HG02981 (cell line): Measurements from ENCODE around the gene GNG8.
"Not testable (repeated sequence)": the region's sequence is repeated elsewhere in the genome, so short reads cannot be mapped to it uniquely, and the experiment has no call there.

Source experiments
- ATAC-seq: cut with Tn5 transposase; IDR thresholded peaks from one replicate; pipeline ENCODE4 v1.9.1; 2021; ENCODE audit warnings: mild to moderate bottlenecking, moderate library complexity; ENCODE audit not compliant: unreplicated experiment

Gene GNG8

DNA sequence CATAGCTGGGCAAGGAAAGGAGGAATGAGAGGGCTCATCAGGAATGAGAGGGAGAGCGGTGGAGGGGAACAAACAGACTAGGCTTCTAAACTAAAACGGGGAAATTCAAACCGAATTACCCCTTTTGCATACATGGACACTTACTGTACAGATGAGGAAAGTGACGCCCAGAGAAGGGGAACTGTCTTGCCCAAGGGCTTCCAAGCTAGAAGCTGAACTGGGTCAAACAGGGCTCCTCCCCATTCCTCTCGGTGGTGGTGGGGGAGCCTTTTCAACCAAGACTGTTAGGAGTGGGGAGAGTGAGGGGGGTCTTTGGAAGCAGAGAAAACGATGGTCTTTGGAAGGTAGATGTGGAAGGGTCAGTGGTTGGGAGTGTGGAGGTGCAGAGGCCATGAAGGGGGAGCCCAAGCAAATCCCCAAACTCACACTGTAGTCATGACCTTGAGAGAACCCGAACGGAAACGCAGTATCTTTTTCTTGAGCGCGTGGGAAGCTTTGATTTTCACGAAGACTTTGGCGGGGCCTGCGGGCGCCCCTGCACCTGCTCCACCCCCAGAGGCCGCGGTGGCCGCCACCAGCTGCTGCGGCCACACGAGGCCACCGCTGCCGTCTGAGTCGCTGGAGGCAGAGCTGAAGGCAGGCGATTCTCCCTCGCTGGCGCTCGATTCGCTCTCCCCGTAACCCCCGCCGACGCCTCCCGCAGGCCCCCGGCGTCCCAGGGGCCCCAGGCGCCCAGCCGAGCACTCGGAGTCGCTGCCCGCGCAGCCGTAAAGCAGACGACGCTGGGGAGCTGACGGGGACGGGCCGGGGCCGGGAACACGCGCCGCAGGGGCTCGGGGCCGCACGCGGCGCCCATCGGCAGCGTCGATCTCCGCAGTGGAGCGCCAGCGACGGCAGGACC lies 12.3 kb upstream of the GNG8 start:
- no peak for ATAC-seq

DNA sequence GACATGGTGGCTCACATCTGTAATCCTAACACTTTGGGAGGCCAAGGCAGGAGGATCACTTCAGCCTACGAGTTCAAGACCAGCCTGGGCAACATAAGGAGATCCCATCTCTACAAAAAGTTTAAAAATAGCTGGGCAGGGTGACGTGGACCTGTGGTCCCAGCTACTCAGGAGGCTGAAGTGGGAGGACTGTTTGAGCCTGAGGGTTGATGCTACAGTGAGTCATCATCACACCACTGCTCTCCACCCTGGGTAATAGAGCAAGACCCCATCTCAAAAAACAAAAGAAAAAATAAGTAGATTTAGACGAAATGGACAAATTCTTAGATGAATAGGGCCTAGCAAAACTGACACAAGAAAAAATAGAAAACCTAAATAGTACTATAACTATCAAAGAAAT lies 10.4 kb upstream of the GNG8 start:
- no peak for ATAC-seq

DNA sequence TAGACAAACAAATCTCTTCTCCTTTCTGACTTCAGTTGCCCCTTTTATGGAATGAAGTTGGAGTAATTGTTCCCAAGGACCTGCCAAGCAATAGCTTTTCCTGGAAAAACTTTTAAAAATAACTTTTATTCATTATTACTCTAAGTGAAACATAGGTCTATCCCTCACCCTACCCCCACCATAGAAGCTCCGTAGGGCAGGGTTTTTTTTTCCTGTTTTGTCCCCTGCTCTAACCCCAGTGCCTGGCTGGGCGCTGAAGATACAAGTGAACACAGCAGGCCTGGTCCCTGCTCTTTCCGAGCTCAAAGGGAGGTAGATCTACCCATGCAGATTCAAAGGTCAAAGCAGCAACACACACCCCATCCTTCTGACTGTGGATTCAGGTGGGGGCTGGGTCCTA lies 8.7 kb upstream of the GNG8 start:
- ATAC-seq: no peak

DNA sequence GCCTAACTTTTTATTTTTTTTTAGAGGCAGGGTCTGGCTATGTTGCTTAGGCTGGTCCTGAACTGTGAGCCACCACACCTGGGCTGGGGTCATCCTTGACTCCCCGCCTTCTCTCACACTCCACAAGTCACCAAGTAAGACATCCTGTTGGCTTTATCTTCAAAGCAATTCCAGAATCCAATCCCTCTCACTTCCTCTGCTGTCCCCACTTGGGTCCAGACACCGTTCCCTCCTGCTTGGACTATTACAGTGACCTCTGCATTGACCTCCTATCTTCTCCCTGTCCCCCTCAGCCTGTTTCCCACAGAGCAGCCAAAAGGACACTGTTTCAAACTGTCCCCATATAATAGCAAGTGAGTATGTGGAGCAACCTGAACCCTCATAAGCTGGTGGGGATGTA lies 4.7 kb upstream of the GNG8 start:
- no peak for ATAC-seq

DNA sequence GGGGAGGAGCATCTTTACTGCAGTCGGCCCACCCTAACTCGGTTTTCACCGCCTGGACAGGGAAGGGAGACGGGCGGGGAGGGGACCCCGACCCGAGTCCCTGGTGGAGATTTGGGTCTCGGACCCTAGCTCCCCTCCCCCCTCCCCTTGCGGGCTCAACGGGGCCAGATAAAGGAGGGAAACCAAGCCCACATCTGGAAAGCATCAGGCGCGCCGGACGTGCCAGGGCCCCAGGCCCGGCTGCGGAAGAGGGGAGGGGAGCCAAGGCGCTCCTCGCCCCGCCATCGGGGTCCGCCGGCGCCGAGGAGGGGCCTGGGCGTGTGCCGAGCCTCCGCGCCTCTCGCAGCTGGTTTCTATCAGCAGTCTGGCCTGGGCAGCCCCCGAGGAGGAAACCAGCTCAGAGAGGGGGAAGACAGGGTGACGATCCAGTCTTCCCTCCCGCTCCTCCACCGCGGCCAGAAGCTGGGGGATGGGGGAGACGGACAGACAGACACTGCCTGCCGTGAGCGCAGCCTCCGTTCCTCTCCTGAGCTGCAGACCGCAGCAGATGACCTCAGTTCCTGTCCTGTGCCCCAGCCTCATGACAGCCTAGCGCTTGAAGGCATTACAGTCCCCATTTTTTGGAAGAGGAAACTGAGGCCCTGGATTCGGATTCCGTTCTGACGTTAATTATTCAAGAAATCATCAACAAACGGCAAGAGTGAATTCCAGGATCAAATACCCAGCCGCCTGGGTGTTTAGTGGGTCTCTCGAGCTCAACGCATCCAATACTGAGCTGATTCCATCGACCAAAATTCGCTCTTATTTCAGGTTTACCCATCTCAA lies 3.6 kb upstream of the GNG8 start:
- no peak for ATAC-seq

DNA sequence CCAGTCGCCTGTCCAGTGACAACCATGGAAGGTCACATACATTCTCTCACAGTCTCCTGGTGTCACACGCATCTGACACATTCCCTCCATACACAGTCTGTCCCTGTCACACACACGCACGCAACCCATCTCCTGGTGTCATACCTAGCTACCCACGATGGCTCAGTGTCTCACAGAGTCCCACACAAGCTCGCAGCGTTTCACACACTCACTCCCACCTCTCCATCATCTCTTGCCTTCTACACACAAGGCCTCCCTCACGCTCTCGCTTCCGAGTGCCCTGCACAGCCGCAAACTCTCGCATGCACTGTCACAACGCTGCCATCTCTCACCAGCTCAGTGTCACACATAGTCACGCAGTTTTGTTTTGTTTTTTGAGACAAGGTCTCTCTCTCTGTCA lies 1.2 kb upstream of the GNG8 start:
- ATAC-seq: no peak

DNA sequence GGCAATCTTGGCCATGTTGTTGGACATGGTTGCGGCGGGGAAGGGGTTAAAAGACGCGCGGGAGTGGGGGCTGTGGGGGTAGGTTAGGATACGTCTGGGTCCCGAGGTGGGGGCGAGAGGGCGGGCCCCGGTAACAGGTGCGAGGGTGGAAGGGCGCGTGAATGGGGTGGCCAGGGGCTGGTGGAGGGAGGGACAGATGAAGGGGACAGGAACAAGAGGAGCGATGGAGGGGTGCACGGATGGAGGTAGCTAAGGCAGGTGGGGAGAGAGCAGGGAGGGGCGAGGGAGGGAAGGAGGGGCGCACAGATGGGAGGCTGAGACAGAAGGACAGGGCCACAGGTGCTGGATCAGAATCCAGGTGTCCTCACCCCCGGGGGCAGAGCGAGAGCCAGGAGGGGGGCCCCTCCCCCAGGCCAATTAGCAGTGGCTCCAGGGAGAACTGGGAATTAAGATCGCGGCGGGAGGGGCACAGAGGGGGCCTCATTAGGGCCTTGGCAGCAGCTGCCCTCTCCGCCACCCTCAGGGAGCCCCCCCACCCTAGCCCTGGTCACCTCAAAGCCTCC lies 1.3 kb downstream of the GNG8 start:
- no peak for ATAC-seq

DNA sequence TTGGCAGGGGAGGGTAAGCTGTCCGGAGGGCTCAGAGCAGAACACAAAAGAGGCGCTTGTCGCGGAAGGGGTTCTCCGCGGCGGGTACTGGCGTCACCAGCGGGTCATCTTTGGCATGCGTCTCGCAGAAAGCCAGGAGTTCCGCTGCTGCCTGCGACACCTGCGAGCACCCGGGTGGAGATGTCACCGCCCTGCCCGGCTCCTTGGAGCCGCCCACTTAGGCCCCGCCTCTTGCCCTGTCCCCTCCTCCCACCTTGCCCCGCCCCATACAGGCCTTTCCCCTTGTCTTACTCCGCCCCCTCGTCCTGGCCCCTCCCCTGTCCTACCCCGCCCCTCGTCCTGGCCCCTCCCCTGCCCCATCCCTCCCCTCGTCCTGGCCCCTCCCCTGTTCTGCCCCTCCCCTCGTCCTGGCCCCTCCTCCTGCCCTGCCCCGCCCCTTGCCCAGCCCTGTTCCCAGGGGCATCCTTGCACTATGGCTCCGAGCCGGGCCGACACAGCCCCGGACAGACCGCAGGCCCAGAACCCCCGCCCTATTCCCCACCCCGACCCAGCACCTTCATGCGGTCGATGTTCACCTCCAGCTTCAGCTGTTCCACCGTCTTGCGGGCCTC lies 1.9 kb downstream of the GNG8 start:
- ATAC-seq: peak; percentile 55

DNA sequence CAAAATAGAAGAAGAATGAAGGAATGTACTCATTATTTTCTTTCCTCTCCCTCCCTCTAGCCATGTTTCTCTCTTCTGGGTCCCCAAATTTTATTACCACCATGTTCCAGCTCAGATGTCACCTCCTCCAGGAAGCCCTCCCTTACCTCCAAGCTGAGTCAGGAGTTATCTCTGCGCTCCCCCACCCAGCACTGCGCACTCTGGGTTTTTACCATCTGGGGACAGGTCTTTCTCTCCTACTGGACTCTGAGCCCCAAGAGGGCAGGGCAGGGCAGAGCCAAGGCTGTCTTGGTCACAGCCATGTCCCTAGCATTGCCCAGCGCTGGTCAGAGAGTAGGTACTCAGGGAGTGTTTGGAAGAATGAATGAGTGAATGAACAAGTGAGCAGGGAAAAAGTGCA lies 2.9 kb downstream of the GNG8 start:
- no peak for ATAC-seq

DNA sequence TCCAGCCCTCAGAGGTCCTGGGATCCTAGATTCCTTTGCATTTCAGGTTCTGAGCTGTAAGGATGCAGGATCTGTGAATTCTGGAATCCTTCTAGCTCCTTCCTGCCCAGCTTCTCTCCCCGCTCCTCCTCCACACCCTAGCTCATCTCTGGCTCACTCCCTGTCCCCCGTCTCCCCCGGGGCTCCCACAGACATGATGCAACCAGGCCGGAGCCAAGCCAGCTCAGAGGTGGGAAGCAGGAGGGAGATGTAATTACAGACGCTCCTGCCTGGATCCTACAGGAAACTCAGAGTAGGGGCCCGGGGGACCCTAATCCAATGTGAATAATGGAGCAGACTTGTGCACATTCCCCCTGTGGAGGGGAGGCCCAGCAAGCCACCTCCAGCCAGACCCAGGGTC lies 4.5 kb downstream of the GNG8 start:
- no peak for ATAC-seq

DNA sequence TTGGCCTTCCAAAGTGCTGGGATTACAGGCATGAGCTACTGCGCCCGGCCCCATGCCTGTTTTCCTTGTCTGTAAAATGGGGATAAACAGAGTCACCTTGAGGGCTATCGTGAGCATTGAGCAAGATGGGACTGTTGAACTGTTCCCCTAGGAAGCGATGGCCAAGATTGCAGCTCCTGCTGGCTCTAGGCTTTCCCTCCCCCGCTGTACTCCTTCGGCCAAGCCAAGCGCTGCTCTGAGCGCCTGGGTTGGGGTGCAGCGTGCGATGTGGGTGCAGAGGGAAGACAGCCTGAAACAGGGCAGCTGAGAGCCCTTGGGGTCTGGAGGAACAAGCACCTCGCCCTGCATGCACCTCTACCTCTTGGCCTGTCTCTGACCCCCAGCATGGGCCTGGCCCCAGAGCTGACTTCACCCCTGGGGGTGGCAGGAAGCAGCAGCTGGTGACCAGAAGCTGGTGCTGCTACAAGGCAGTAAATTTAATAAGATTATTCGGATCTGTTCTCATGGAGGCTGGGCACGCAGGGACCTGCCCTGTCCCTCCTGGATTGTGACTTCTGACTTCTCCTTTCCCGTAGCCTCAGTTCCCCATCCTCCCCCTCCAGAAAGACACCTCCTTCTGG lies 5.3 kb downstream of the GNG8 start:
- no peak for ATAC-seq

DNA sequence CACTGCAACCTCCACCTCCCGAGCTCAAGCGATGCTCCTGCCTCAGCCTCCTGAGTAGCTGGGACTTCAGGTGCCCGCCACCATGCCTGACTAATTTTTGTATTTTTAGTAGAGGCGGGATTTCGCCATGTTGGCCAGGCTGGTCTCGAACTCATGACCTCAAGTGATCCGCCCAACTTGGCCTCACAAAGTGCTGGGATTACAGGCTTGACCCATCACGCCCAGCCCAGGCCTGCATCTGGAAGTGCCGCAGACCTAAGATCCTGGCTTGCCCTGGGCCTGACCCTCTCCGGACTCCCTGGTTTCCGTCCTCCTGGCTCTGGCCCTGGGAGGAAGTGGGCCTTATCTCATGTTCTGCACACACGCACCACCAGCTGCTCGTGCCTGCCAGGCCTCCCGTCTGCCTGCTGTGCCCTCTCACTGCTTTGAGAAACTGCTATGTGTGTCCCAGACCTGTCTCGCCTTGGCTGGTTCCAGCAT lies 6.4 kb downstream of the GNG8 start:
- no peak for ATAC-seq

DNA sequence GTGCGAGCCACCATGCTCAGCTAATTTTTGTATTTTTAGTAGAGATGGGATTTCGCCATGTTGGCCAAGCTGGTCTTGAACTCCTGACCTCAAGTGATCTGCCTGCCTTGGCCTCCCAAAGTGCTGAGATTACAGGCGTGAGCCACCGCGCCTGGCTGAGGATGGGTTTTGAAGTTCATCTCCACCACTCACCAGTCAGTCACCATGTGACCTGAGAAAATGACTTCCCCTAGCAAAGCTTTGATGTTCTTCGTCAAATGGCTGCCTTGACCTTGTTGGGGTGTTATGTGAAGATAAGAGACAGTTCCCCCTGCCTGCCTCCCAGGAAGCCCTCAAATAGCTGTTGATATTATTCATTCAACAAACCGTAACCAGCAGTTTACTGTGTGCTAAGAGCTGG lies 7.0 kb downstream of the GNG8 start:
- not testable (repeated sequence) for ATAC-seq

DNA sequence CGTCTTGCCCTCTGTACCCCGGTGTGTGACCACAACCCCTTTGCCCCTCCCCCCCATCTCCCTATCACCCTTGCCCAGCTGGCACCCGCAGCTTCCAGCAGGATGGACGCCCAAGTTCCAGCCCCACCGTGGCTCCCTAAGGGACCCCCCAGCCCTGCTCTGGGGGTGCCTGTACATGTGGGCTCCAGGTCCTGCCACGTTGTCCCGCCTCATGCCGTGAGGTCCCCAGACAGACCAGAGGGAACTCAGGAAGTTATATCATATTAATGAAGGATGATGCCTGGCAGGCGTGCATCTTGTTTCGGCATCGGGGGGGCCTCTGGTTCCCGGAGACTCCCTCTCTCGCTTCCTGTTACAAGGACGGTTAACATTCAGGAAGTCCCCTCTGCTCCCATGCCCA lies 9.6 kb downstream of the GNG8 start:
- ATAC-seq: no peak

DNA sequence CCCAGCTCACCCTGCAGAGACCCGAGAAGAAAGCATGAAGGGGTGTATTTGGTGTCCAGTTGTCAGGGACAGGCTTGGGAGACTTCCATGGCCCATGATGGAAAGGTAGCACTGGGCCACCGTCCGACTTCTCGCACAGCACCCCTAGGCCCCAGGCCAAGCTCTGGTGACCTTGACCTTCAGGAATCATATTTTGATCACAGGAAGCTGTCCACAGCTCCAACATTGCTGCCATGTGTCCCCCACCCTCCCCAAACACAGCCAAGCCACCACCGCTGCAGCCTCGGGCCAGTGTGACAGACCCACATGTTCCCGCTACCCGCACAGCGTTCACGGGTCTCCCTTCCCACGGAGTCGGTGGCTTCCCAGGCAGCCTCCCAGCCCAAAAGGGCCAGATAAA lies 10.3 kb downstream of the GNG8 start:
- ATAC-seq: no peak

DNA sequence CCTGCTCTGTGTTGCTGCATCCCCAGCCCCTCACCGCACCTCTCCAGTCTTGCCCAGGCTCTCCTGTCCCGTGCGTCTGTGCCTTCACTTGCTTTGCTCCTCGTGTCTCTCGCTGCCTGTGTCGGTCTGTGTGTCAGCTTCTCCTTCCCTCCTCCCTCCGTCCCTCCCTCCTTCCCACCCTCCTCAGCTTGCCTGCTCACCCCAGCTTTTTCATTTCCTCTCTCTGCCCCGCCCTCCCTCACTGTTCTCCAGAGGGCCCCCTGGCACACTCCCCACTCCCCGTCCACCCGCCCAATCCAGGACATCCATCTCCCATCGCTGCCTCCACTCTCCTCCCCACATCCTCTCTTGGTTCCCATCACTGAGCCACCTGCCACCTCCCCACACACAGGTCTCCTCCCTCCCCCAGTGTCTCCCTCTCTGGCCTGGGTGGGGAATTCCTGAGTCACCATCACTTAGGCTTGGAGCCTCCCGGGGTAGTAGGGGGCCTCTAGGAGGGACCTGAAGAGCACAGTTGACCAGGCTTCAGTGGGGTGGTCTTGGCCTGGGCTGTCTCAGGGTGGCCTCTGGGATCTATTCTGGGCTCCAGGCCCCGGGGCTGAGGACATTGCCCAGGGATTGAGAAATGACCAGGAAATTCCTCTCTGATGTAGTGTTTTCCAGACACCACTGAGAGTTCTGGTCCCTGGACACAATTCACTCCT lies 10.9 kb downstream of the GNG8 start, which contains the start of gene PTGIR:
TSS of gene PTGIR (minus strand) at position 132 of the 704 bp plus-strand sequence. CDS start 864 bp downstream, outside the sequence.
- ATAC-seq: no peak

DNA sequence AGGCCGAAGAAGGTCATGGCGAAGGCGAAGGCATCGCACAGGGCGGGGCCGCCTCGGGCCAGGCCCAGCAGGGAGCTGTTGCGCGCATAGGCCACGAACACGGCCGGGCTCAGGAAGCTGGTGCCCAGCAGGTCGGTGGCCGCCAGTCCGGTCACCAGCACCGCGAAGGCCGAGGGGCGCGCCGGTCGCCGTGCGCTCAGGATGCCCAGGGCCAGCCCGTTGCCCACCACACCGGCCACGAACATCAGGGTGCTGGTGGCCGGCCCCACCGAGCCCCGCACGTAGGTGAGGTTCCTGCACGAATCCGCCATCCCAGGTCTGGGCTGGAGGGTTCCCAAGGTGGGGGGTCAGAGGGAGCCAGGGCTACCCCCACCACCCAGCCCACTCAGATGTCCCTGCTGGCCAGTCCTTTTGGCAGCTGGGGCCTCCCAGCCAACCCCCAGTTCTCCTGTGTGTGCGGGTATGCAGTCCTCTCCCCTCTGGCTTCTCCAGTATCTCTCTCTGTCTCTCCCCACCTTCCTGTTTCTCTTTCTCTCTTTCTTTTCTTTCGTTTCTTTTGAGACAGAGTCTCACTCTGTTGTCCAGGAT lies 12.0 kb downstream of the GNG8 start:
- no peak for ATAC-seq

DNA sequence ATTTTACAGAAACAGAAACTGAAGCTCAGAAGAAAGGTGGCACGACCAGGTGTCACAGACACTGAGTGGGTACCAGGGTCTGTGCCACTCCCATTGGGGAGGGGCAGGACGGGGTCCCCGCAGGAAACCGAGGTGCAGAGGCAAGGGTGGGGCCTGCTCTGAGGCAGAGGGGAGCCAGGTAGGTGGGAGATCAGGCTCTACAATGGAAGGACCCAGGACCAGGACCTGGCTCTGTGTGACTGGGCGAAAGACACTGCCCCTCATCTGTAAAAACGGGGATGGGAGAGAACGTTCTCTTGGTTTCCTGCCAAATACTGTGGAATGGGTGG lies 13.9 kb downstream of the GNG8 start:
- no peak for ATAC-seq

DNA sequence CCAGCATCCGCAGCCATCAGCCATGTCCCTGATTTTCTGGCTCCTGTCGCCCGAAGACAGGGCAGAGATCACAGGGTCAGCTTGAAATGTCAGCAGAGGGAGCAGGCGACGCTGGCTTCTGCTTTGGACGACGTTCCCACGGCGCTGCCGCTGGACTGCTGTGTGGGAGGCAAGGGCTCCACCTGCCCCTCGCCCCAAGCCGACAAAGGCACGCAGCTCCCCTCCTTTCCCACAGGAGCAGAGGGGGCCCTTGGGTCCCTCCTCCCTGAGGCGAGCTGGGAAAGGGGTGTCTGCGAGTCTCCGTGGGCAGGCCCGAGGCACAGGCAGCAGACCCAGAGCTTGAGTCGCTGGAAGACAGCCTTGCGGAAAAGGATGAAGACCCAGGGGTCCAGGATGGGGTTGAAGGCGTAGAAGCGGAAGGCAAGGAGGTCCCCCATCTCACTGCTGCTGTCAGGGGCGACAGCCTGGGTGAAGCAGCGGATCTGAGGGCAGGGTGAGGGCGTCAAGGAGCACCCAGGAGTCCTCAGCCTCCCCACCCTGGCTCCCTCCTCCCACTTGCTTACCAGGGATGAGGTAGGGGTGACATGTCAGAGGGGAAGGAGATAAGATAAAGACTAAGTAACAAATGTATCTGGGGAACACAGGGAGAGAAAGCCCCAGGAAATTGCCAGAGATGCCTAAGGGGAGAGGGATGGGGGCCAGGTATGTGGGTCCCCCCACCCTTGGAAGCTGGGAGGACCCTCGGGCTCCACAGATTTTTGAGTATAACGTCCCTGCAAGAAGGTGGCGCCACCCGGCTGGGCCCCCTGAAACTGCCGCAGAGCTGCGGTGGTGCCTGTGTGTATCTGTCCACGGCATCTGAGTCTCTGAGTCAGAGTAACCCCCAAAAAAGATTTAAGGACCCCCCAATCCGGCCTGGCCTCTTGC lies 14.5 kb downstream of the GNG8 start:
- no peak for ATAC-seq
